DND-41 (cell line): Measurements from ENCODE around the gene NUTF2.

ENCODE experiments used
- CTCF ChIP-seq: IDR thresholded peaks from 2 replicates; pipeline ENCODE4 v1.5.1; 2012; ENCODE audit warnings: borderline replicate concordance, low read length, moderate library complexity, mild to moderate bottlenecking; ENCODE audit not compliant: poor library complexity, severe bottlenecking; ENCODE audit errors: extremely low read depth
- EZH2 ChIP-seq: IDR thresholded peaks from 3 replicates; pipeline ENCODE4 v1.6.1; 2012; ENCODE audit warnings: borderline replicate concordance, low read depth, mild to moderate bottlenecking, moderate library complexity, low read length, inconsistent platforms; ENCODE audit not compliant: severe bottlenecking

GRCh38 chr16:67888331-67888730 lies 41.6 kb downstream of the NUTF2 start:
- no peak for TF ChIP-seq CTCF
- no peak for TF ChIP-seq EZH2
